Caco-2 (cell line): ENCODE results near the gene GRIN2A. TPM values are rescaled to one million over a fixed set of nuclear protein-coding genes. Genes with fewer than 3 reads are reported as not detected.

Experiments used
- BruUV-seq: library from RNA; stranded (reverse); fragments of 400-500 nt; replicated peaks from 2 replicates; lab custom pipeline; 2021; lab: Mats Ljungman, UMichigan
- CTCF ChIA-PET: fragments of 300-600 bp; sonication (Branson Sonifier 250); formaldehyde crosslinking; loops from one replicate; lab custom pipeline; 2022; ENCODE audit warnings: antibody characterized with exemption; lab: Charles Lee
- POLR2A ChIA-PET: fragments of 300-600 bp; sonication (Branson Sonifier 250); formaldehyde crosslinking; loops from one replicate; lab custom pipeline; 2022; ENCODE audit warnings: antibody characterized with exemption; lab: Charles Lee
- DNase-seq, 2 experiments: peaks; one replicate each; pipeline versions ENCODE4 v3.0.0 to v3.0.0-alpha.2; 2020 to 2022
- H3K27me3 ChIP-seq: replicated peaks from 2 replicates; pipeline ENCODE4 v1.6.0; 2011; ENCODE audit warnings: low read length; ENCODE audit not compliant: control insufficient read depth, insufficient read depth
- H3K36me3 ChIP-seq: 2 replicates; pipeline ENCODE4 v1.5.1; 2011; ENCODE audit warnings: low read length; ENCODE audit not compliant: control insufficient read depth, insufficient read depth
- H3K4me1 ChIP-seq: fragments of 250-450 bp; sonication (Bioruptor Pico); 2 replicates; pipeline ENCODE4 v1.5.1; 2020; ENCODE audit warnings: mild to moderate bottlenecking
- H3K4me3 ChIP-seq: 2 replicates; pipeline ENCODE4 v1.5.1; 2011; ENCODE audit warnings: low read depth, mild to moderate bottlenecking, control low read depth, low read length
- H3K9me3 ChIP-seq: fragments of 250-450 bp; sonication (Bioruptor Pico); 2 replicates; pipeline ENCODE4 v1.5.1; 2020; ENCODE audit warnings: mild to moderate bottlenecking, moderate library complexity
- H3K27ac Mint-ChIP-seq: one replicate; pipeline ENCODE4 v1.8.0; 2022; ENCODE audit warnings: mixed read lengths; ENCODE audit not compliant: unreplicated experiment
- H3K27me3 Mint-ChIP-seq: one replicate; pipeline ENCODE4 v1.8.0; 2022; ENCODE audit warnings: mixed read lengths; ENCODE audit not compliant: insufficient read depth, unreplicated experiment
- H3K36me3 Mint-ChIP-seq: one replicate; pipeline ENCODE4 v1.8.0; 2022; ENCODE audit warnings: mild to moderate bottlenecking, mixed read lengths; ENCODE audit not compliant: insufficient read depth, unreplicated experiment
- H3K4me1 Mint-ChIP-seq: one replicate; pipeline ENCODE4 v1.8.0; 2022; ENCODE audit warnings: low read depth, mixed read lengths; ENCODE audit not compliant: unreplicated experiment
- H3K4me3 Mint-ChIP-seq: one replicate; pipeline ENCODE4 v1.8.0; 2022; ENCODE audit warnings: mild to moderate bottlenecking, moderate library complexity, mixed read lengths; ENCODE audit not compliant: unreplicated experiment
- H3K9me3 Mint-ChIP-seq: one replicate; pipeline ENCODE4 v1.8.0; 2022; ENCODE audit warnings: mixed read lengths; ENCODE audit not compliant: unreplicated experiment
- CTCF ChIP-seq, 2 experiments: fragments of 200-600 bp in 1 of 2; IDR thresholded peaks; 1 replicate in 1 of 2; 2 replicates in 1 of 2; pipeline versions ENCODE4 v1.5.1 to v1.8.0; 2011 to 2022; ENCODE audit warnings: antibody characterized with exemption in 1 of 2, control low read depth in 1 of 2, inconsistent platforms in 1 of 2, low read depth in 1 of 2, low read length in 1 of 2, mild to moderate bottlenecking in 1 of 2, moderate library complexity in 1 of 2; ENCODE audit not compliant: insufficient read depth in 1 of 2, severe bottlenecking in 1 of 2, unreplicated experiment in 1 of 2
- intact Hi-C: fragments of 100-400 bp; cut with micrococcal nuclease; formaldehyde crosslinking; loops from one replicate; pipeline ENCODE4 v1.10.0; 2022; ENCODE audit not compliant: unreplicated experiment
- total RNA-seq: library from RNA; stranded (reverse); gene quantifications from 2 replicates; pipeline ENCODE4 v1.2.3, GENCODE V29; 2022

Gene GRIN2A
- total RNA-seq, 1 experiment from 2014 or later = 0.54 TPM

- Histone ChIP-seq H3K36me3 (no peaks in the 10 kb centered on the region), H3K9me3 (peaks cover 11% of the 10 kb centered on the region; the same call in 1 of the 2 replicates), H3K4me3 (no peak overlapping the region), H3K27me3 (no peaks in the 10 kb centered on the region), H3K4me1 (peaks cover 29% of the 10 kb centered on the region)
- POLR2A ChIA-PET = no interaction called here
- peaks cover 19% of the 10 kb centered on the region for H3K9me3 Mint-ChIP-seq
- no peak for DNase-seq
- CTCF ChIA-PET = no interaction called here
- no peaks in the 10 kb centered on the region for H3K36me3 Mint-ChIP-seq
- intact Hi-C loops = no loop called here
- no peak for TF ChIP-seq CTCF (IDR thresholded peaks at IDR 0.05; ENCODE audit: insufficient read depth in 1 of 2, low read depth in 1 of 2, low read length in 1 of 2, severe bottlenecking in 1 of 2, unreplicated experiment in 1 of 2)
- H3K4me1 Mint-ChIP-seq = peaks cover 16% of the 10 kb centered on the region
- BruUV-seq = no TSS peak
- H3K4me3 Mint-ChIP-seq = no peak overlapping the region
- H3K27me3 Mint-ChIP-seq = no peaks in the 10 kb centered on the region
- H3K27ac Mint-ChIP-seq = no peak overlapping the region
These were observed 14.0 kb downstream of the GRIN2A start for GRCh38 chr16:10168258-10168657.

DNA sequence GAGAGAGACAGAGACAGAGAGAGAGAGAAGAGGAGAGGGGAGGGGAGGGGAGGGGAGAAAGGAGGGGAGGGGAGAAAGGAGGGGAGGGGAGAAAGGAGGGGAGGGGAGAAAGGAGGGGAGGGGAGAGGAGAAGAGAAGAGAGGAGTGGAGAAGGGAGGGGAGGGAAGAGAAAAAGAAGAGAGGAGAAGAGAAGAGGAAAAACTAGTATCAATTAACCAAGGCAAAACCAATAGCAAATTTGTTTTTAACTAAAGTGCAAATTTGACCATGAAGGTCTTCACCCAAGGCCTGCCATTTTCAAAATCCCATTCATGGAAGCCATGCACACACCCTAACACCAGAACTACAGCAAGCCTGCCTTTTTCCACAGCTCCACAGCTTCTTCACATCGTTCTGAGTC lies 16.6 kb downstream of the GRIN2A start:
- no peak for DNase-seq
- peaks cover 11% of the 10 kb centered on the region; the same call in 1 of the 2 replicates for H3K9me3 ChIP-seq
- ChIA-PET CTCF (no interaction called here), POLR2A (no interaction called here)
- H3K27me3 Mint-ChIP-seq = no peaks in the 10 kb centered on the region
- no peak overlapping the region for H3K4me3 Mint-ChIP-seq
- no peaks in the 10 kb centered on the region for H3K36me3 ChIP-seq
- intact Hi-C loops = no loop called here
- BruUV-seq = no TSS peak
- no peaks in the 10 kb centered on the region for H3K4me1 Mint-ChIP-seq
- no peak overlapping the region for H3K4me3 ChIP-seq
- peaks cover 22% of the 10 kb centered on the region for H3K9me3 Mint-ChIP-seq
- peaks cover 15% of the 10 kb centered on the region for H3K4me1 ChIP-seq
- no peaks in the 10 kb centered on the region for H3K27me3 ChIP-seq
- no peak for TF ChIP-seq CTCF (IDR thresholded peaks at IDR 0.05; ENCODE audit: insufficient read depth in 1 of 2, low read depth in 1 of 2, low read length in 1 of 2, severe bottlenecking in 1 of 2, unreplicated experiment in 1 of 2)
- H3K36me3 Mint-ChIP-seq = peaks cover 4% of the 10 kb centered on the region
- no peak overlapping the region for H3K27ac Mint-ChIP-seq

GRCh38 chr16:10162981-10163380 lies 19.2 kb downstream of the GRIN2A start:
- Histone ChIP-seq H3K4me3 (no peak overlapping the region), H3K36me3 (no peaks in the 10 kb centered on the region), H3K27me3 (no peaks in the 10 kb centered on the region), H3K9me3 (peaks cover 8% of the 10 kb centered on the region; the same call in 1 of the 2 replicates), H3K4me1 (peaks cover 9% of the 10 kb centered on the region; the same call in 1 of the 2 replicates)
- H3K27me3 Mint-ChIP-seq = no peaks in the 10 kb centered on the region
- H3K4me1 Mint-ChIP-seq = no peaks in the 10 kb centered on the region
- TF ChIP-seq CTCF (IDR thresholded peaks at IDR 0.05; ENCODE audit: insufficient read depth in 1 of 2, low read depth in 1 of 2, low read length in 1 of 2, severe bottlenecking in 1 of 2, unreplicated experiment in 1 of 2) = no peak
- H3K4me3 Mint-ChIP-seq = no peak overlapping the region
- intact Hi-C loops = no loop called here
- CTCF ChIA-PET = no interaction called here
- DNase-seq = no peak
- no peak overlapping the region for H3K27ac Mint-ChIP-seq
- POLR2A ChIA-PET = no interaction called here
- H3K9me3 Mint-ChIP-seq = peaks cover 12% of the 10 kb centered on the region
- peaks cover 4% of the 10 kb centered on the region for H3K36me3 Mint-ChIP-seq
- no TSS peak for BruUV-seq
